Left ventricle myocardium superior (tissue), 1 donor: Measurements from ENCODE around the gene MAP7D3. TPM values are rescaled to one million over a fixed set of nuclear protein-coding genes. Genes with fewer than 3 reads are reported as not detected.
A peak's percentile ranks its signal among the peaks of the same experiment; 100 is the strongest.

ENCODE experiments used
- ATAC-seq: fragments of 200-7000 bp; cut with Tn5 transposase; one replicate; pipeline ENCODE4 v1.9.1; 2020; ENCODE audit warnings: mild to moderate bottlenecking, moderate library complexity
- DNase-seq: peaks from one replicate; pipeline ENCODE4 v3.0.0-alpha.2; 2020
- intact Hi-C: fragments of 100-400 bp; cut with micrococcal nuclease; formaldehyde crosslinking; loops from one replicate; pipeline ENCODE4 v1.11.0; 2022
- total RNA-seq: library from RNA; stranded (reverse); fragmentation: NEBNext Ultra II Directional; extraction: Animal tissue kit (Norgen Biotek cat#: 25700); gene quantifications from one replicate; pipeline ENCODE4 v1.2.1, GENCODE V29; 2021
- donor health status: DM: no; HTN: yes; CAD: no; lungs with severe emphysema.

The MAP7D3 gene
- total RNA-seq, 1 donor from 2014 or later, result 10.8 TPM

GRCh38 chrX:136210243-136210642, 41.0 kb downstream of the MAP7D3 start:
- intact Hi-C loops, result no loop called here
- no peak for ATAC-seq

GRCh38 chrX:136209751-136210150, 41.4 kb downstream of the MAP7D3 start:
- DNase-seq (no peak), ATAC-seq (no peak)
- intact Hi-C loops, result no loop called here

More at GRCh38 chrX:136210243-136210642, 41.0 kb downstream of the MAP7D3 start:
- no peak for DNase-seq

GRCh38 chrX:136209016-136209738, 42.0 kb downstream of the MAP7D3 start:
- DNase-seq (peak; percentile 66), ATAC-seq (peak; percentile 16)
- intact Hi-C loops, result no loop called here

GRCh38 chrX:136207546-136207945, 43.7 kb downstream of the MAP7D3 start:
- ATAC-seq (no peak), DNase-seq (no peak)
- intact Hi-C loops, result no loop called here

- ATAC-seq (no peak), DNase-seq (no peak)
- intact Hi-C loops, result no loop called here
These were observed 44.3 kb downstream of the MAP7D3 start for GRCh38 chrX:136206916-136207315.

- DNase-seq (no peak), ATAC-seq (no peak)
- intact Hi-C loops, result no loop called here
These were observed 45.3 kb downstream of the MAP7D3 start for GRCh38 chrX:136205882-136206380.

GRCh38 chrX:136204571-136204970, 46.6 kb downstream of the MAP7D3 start:
- DNase-seq (peak; percentile 48), ATAC-seq (peak; percentile 44)
- intact Hi-C loops, result no loop called here

- DNase-seq (no peak), ATAC-seq (no peak)
- intact Hi-C loops, result no loop called here
These were observed 47.2 kb downstream of the MAP7D3 start for GRCh38 chrX:136203951-136204350.

- no peak for DNase-seq
- intact Hi-C loops, result no loop called here
- no peak for ATAC-seq
These were observed 47.8 kb downstream of the MAP7D3 start for GRCh38 chrX:136203438-136203837.

- no peak for ATAC-seq
- intact Hi-C loops, result no loop called here
- no peak for DNase-seq
These were observed 48.3 kb downstream of the MAP7D3 start for GRCh38 chrX:136202889-136203288.

- ATAC-seq (no peak), DNase-seq (no peak)
- intact Hi-C loops, result no loop called here
These were observed 49.6 kb downstream of the MAP7D3 start for GRCh38 chrX:136201601-136202000.

- DNase-seq, result no peak
- peak; percentile 51 for ATAC-seq
- intact Hi-C loops, result no loop called here
These were observed 50.7 kb downstream of the MAP7D3 start for GRCh38 chrX:136200466-136200865.

- no peak for DNase-seq
- peak; percentile 10 for ATAC-seq
- intact Hi-C loops, result no loop called here
These were observed 51.8 kb downstream of the MAP7D3 start for GRCh38 chrX:136199365-136199764.

GRCh38 chrX:136198678-136199243, 52.4 kb downstream of the MAP7D3 start:
- ATAC-seq, result no peak
- no peak for DNase-seq
- intact Hi-C loops, result no loop called here

GRCh38 chrX:136198010-136198409, 53.2 kb downstream of the MAP7D3 start:
- ATAC-seq, result no peak
- no peak for DNase-seq
- intact Hi-C loops, result no loop called here

GRCh38 chrX:136196691-136197155, 54.5 kb downstream of the MAP7D3 start:
- intact Hi-C loops, result no loop called here
- peak; percentile 61 for ATAC-seq
- DNase-seq, result no peak

GRCh38 chrX:136195247-136195646, 56.0 kb downstream of the MAP7D3 start:
- ATAC-seq, result no peak
- DNase-seq, result no peak
- intact Hi-C loops, result no loop called here

GRCh38 chrX:136194536-136194935, 56.7 kb downstream of the MAP7D3 start:
- intact Hi-C loops, result no loop called here
- no peak for ATAC-seq
- no peak for DNase-seq

- no peak for ATAC-seq
- DNase-seq, result no peak
- intact Hi-C loops, result no loop called here
These were observed 57.4 kb downstream of the MAP7D3 start for GRCh38 chrX:136193771-136194170.

GRCh38 chrX:136192839-136193414, 58.3 kb downstream of the MAP7D3 start:
- intact Hi-C loops, result no loop called here
- DNase-seq, result no peak
- peak; percentile 74 for ATAC-seq
